Fibroblast of the aortic adventitia (primary cell): ENCODE results near the gene LSS. TPM values are rescaled to one million over a fixed set of nuclear protein-coding genes. Genes with fewer than 3 reads are reported as not detected.
"Not testable (repeated sequence)": the region's sequence is repeated elsewhere in the genome, so short reads cannot be mapped to it uniquely, and the experiment has no call there.

Experiments used
- DNase-seq: peaks from one replicate; pipeline ENCODE4 v3.0.0-alpha.2; 2010; ENCODE audit warnings: low read depth
- H3K4me3 ChIP-seq: 2 replicates; pipeline ENCODE4 v1.5.1; 2011; ENCODE audit warnings: low read depth, mild to moderate bottlenecking, control low read depth, low read length, moderate library complexity
- total RNA-seq: library from RNA; depleted of rRNA; stranded (reverse); fragments of >200 nt; gene quantifications from 2 replicates; pipeline ENCODE4 v1.2.3, GENCODE V29; 2012; ENCODE audit warnings: low replicate concordance
- TF ChIP-seq, protein P1 (sequence below): IDR thresholded peaks from 2 replicates; pipeline ENCODE4 v1.5.1; 2011; ENCODE audit warnings: mild to moderate bottlenecking, low read length, control low read depth, inconsistent platforms; ENCODE audit not compliant: insufficient read depth

The LSS gene
- total RNA-seq, 1 donor, result 67.2 TPM

DNA sequence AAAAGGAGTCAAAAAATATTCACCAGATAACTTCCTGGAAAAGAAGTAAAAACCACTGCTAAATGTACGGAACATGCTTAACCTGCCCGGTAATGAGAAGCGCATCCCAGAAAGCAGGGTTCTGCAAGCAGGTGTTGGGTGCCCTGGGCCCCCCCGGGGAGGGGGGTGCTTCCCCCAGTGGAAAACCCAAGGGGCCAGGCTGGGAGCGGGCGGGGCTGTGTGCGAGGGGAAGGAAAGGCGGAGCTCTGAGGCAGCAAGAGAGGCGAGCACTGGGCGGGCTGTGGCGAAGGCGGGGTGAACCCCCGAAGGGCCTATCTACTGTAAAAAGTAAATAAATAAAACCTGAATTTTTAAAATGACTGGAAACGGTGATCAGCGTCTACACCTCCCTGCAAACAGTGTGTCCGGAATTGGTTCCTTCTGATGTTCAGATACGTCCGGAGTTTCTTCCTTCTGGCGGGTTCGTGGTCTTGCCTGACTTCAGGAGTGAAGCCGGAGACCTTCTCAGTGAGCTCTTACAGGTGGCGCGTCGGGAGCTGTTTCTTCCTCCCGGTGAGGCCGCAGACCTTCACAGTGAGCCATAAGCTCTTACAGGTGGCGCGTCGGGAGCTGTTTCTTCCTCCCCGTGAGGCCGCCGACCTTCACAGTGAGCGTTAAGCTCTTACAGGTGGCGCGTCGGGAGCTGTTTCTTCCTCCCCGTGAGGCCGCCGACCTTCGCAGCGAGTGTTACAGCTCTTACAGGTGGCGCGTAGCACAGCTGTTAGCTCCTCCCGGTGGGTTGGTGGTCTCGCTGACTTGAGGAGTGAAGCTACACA, 86.6 kb downstream of the LSS start:
- TF ChIP-seq, protein P1, sequence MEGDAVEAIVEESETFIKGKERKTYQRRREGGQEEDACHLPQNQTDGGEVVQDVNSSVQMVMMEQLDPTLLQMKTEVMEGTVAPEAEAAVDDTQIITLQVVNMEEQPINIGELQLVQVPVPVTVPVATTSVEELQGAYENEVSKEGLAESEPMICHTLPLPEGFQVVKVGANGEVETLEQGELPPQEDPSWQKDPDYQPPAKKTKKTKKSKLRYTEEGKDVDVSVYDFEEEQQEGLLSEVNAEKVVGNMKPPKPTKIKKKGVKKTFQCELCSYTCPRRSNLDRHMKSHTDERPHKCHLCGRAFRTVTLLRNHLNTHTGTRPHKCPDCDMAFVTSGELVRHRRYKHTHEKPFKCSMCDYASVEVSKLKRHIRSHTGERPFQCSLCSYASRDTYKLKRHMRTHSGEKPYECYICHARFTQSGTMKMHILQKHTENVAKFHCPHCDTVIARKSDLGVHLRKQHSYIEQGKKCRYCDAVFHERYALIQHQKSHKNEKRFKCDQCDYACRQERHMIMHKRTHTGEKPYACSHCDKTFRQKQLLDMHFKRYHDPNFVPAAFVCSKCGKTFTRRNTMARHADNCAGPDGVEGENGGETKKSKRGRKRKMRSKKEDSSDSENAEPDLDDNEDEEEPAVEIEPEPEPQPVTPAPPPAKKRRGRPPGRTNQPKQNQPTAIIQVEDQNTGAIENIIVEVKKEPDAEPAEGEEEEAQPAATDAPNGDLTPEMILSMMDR, result no peak
- DNase-seq, result no peak
- no peak overlapping the region for H3K4me3 ChIP-seq

DNA sequence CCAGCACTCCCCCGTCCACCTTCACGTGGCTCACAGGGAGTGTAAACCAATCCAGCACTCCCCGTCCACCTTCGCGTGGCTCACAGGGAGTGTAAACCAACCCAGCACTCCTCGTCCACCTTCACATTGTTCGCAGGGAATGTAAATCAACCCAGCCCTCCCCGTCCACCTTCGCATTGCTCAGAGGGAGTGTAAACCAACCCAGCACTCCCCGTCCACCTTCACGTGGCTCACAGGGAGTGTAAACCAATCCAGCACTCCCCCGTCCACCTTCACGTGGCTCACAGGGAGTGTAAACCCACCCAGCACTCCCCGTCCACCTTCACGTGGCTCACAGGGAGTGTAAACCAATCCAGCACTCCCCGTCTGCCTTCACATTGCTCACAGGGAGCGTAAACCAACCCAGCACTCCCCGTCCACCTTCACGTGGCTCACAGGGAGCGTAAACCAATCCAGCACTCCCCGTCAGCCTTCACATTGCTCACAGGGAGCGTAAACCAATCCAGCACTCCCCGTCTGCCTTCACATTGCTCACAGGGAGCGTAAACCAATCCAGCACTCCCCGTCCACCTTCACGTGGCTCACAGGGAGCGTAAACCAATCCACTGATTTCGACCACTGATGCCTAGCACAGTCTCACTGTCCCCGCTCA, 88.1 kb downstream of the LSS start:
- DNase-seq, H3K4me3 ChIP-seq: not testable (repeated sequence)

DNA sequence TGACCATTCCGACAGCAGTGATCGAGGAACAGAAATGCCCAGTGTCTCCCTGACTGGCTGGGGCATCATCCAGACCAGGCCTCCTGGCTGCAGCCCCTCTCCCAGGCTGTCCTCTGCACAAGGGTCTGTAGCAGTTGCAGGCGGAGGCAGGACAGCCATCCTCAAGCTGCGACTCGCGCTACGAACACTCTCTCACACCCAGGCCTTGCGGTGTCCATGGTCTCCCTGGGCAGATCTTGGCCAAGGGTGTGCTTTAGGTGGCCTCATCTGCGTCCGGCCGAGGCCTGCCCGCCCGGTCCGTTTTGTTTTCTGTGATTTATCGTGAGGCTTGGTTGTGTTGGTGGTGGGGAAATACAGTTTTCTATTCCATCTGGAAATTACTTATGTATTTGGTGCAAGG, 88.9 kb downstream of the LSS start:
- TF ChIP-seq, protein P1, result no peak
- DNase-seq, result no peak
- no peak overlapping the region for H3K4me3 ChIP-seq

DNA sequence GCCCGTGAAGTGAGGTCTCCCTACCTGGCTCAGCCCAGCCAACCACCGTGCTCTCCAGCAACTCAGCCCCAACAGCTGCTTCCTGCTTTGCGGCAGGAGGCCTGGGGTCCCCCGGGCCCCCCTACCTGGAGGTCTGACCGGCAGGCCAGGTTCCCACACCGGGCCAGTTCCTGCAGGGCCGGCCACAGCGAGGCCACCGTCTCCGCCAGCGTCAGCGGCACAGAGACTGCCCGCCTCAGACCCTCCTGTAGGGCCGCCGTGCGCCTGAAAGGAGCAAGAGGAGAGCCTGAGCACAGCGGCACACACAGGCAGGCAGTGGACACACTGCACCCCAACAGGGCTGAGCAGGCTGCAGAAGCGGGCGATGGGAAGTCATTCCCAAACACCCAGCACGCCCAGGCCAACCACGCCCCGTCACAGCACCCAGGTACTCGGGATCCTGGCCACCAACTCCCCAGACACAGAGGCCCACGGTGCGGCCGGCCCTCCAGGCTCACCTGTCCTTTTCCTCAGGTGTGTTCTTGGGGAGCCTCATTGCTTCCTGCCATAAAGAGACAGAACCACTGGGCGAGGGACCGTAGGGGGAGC, 90.1 kb downstream of the LSS start:
- TF ChIP-seq, protein P1, result no peak
- no peak for DNase-seq
- H3K4me3 ChIP-seq, result no peak overlapping the region

Other genes starting within 250 kb of the LSS start
- 1,082 and 1,517 TPM in 2 replicates for gene COL6A1, start 247.0 kb downstream of the LSS start, total RNA-seq
- gene COL6A2, start 130.7 kb downstream of the LSS start, total RNA-seq, result 1,068 and 5,275 TPM in 2 replicates
- gene FTCD, start 73.2 kb downstream of the LSS start, total RNA-seq, result 0.25 and 0.27 TPM in 2 replicates
- 6.1 and 9.4 TPM in 2 replicates for gene SPATC1L, start 44.3 kb downstream of the LSS start, total RNA-seq
- gene MCM3AP, start 56.8 kb upstream of the LSS start, total RNA-seq, result 66.4 and 77.4 TPM in 2 replicates
- 16.5 and 22.4 TPM in 2 replicates for gene YBEY, start 57.6 kb upstream of the LSS start, total RNA-seq
- gene C21orf58, start 95.1 kb upstream of the LSS start, total RNA-seq, result 3.6 and 10.2 TPM in 2 replicates
- gene PCNT, start 95.4 kb upstream of the LSS start, total RNA-seq, result 27.8 and 40.3 TPM in 2 replicates
- gene DIP2A, start 230.1 kb upstream of the LSS start, total RNA-seq, result 26.5 and 34.4 TPM in 2 replicates